Measurements from ENCODE around the gene TMEM106B. TPM values are rescaled to one million over a fixed set of nuclear protein-coding genes. Genes with fewer than 3 reads are reported as not detected.

TMEM106B gene
- total and polyA plus RNA-seq, 2 of the 4 experiments (the other 2 are of a cell fraction): 24.7 to 59.5 TPM

DNA sequence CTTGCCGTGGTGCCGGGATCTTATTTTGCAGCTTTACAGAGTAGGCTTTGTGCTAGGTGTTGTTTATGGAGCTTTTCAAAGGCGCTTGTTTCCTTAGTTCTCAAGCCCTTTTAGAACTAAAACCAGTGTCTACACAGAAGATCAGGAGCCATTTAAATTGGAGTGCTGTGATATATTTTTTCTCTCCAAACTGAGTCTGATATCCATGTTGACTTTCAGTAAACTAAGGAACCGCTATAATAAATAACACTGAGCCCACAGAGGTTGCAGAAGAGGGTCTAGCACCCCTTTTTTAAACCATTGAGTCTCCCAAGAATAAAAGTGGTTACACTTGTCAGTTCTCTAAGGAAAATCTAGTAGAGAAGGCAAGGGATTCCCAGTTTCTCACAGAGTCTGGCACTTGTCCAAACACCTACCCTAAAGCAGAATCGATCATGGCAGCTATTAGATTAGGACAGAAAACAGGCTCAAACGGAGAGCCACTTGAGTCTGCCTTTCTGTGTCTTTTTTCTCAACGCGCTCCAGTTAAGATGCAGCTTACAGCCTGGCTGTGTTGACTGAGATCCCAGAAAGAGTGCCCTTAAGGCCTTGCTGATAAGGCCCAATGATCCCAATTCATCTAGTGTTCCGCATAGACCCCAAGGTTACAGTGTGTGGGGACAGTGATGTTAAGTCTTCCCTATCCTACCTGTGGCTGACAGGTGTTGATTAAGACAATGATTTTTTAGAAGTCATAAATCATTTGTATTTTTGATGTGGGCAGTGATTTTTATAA lies 804 bp downstream of the TMEM106B start (continued):
- TF ChIP-seq, protein P1, sequence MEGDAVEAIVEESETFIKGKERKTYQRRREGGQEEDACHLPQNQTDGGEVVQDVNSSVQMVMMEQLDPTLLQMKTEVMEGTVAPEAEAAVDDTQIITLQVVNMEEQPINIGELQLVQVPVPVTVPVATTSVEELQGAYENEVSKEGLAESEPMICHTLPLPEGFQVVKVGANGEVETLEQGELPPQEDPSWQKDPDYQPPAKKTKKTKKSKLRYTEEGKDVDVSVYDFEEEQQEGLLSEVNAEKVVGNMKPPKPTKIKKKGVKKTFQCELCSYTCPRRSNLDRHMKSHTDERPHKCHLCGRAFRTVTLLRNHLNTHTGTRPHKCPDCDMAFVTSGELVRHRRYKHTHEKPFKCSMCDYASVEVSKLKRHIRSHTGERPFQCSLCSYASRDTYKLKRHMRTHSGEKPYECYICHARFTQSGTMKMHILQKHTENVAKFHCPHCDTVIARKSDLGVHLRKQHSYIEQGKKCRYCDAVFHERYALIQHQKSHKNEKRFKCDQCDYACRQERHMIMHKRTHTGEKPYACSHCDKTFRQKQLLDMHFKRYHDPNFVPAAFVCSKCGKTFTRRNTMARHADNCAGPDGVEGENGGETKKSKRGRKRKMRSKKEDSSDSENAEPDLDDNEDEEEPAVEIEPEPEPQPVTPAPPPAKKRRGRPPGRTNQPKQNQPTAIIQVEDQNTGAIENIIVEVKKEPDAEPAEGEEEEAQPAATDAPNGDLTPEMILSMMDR (conservative IDR thresholded peaks at IDR 0.05; ENCODE audit: low read depth, low read length): no peak
- TF ChIP-seq MAZ (IDR thresholded peaks at IDR 0.05; ENCODE audit: borderline replicate concordance, low read depth, low read length): no peak

DNA sequence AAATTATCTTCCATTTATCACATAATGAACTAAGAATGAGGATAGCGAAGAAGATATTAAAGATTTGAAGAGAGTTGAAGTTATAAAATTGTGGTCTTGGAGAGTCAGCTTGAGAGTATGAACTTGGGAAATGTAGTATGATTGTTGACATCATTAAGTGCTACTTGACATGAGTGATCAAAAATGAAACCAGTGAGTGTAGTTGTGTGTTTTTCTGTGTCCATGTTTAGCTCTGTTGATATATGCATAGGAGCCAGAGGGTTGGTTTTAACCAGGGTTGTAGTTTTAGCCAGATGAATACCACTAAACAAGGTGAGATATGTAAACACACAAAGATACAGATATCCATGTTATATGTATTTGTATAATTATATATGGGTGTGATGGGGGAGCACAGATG lies 6.2 kb downstream of the TMEM106B start:
- intact Hi-C loops (cut with micrococcal nuclease): no loop called here
- dilution Hi-C loops (cut with HindIII; ENCODE audit: low sequenced_read_pairs, unreplicated experiment): no loop called here
- DNase-seq: no peak
- no peak overlapping the region for H2BK5ac ChIP-seq (ENCODE audit: low read depth, low read length, poor library complexity, severe bottlenecking)
- ATAC-seq (ENCODE audit: low read depth): no peak
- in situ Hi-C loops (cut with MboI; ENCODE audit: low sequenced_read_pairs): no loop called here
- H3K9ac ChIP-seq (ENCODE audit: low read depth, low read length): no peak overlapping the region
- peaks cover 5% of the 10 kb centered on the region; the same call in 1 of the 2 replicates for H3K9me1 ChIP-seq (ENCODE audit: insufficient read depth, low read length)
- H4K20me1 ChIP-seq (ENCODE audit: insufficient read depth, low read length): no peaks in the 10 kb centered on the region
- no peaks in the 10 kb centered on the region for H3K4me1 ChIP-seq (ENCODE audit: control insufficient read depth, insufficient read depth, low read length)
- no peak overlapping the region for H3K23ac ChIP-seq (ENCODE audit: low read depth, low read length)
- no peaks in the 10 kb centered on the region for H3K27me3 ChIP-seq (ENCODE audit: control insufficient read depth, insufficient read depth, low read length)
- H2BK120ac ChIP-seq (ENCODE audit: low read depth, low read length): no peak overlapping the region
- H3K36me3 ChIP-seq (ENCODE audit: control insufficient read depth, insufficient read depth, low read length): peaks cover 6% of the 10 kb centered on the region; the same call in 1 of the 2 replicates
- H3K4me2 ChIP-seq (ENCODE audit: low read depth, low read length): no peak overlapping the region
- H3K56ac ChIP-seq (ENCODE audit: extremely low read depth, insufficient read depth, low read length): no peak overlapping the region
- H3K14ac ChIP-seq (replicated peaks; ENCODE audit: low read depth, low read length): no peak overlapping the region
- no peak for TF ChIP-seq BHLHE40 (IDR thresholded peaks at IDR 0.05; ENCODE audit: low read depth, low read length)
- TF ChIP-seq, protein P2, sequence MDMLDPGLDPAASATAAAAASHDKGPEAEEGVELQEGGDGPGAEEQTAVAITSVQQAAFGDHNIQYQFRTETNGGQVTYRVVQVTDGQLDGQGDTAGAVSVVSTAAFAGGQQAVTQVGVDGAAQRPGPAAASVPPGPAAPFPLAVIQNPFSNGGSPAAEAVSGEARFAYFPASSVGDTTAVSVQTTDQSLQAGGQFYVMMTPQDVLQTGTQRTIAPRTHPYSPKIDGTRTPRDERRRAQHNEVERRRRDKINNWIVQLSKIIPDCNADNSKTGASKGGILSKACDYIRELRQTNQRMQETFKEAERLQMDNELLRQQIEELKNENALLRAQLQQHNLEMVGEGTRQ (IDR thresholded peaks at IDR 0.05; ENCODE audit: low read depth, low read length): no peak
- TF ChIP-seq MAFK (IDR thresholded peaks at IDR 0.05; ENCODE audit: low read depth, low read length): no peak
- no peak for TF ChIP-seq CEBPB (IDR thresholded peaks at IDR 0.05; ENCODE audit: low read depth, low read length)
- no peak for TF ChIP-seq RAD21 (IDR thresholded peaks at IDR 0.05; ENCODE audit: low read length)
- TF ChIP-seq NFE2L2 (IDR thresholded peaks at IDR 0.05; ENCODE audit: low read depth, low read length): no peak
- H2BK20ac ChIP-seq (ENCODE audit: low read depth, low read length): no peak overlapping the region
- H3K18ac ChIP-seq (ENCODE audit: low read depth, low read length): no peak overlapping the region
- H2AK9ac ChIP-seq (replicated peaks; ENCODE audit: low read depth, low read length, poor library complexity): no peak overlapping the region
- H2BK15ac ChIP-seq (ENCODE audit: low read depth, low read length): no peak overlapping the region
- BruUV-seq (replicated peaks): no TSS peak
- no peak overlapping the region for H4K5ac ChIP-seq (ENCODE audit: low read depth, low read length)
- ChIA-PET POLR2A (ENCODE audit: unreplicated experiment) (no interaction called here), CTCF (no interaction called here)
- H3K4me3 ChIP-seq (ENCODE audit: insufficient read depth, low read depth, low read length): no peak overlapping the region
- no peak overlapping the region for H4K8ac ChIP-seq (ENCODE audit: low read depth in 2 of 2, low read length in 2 of 2)
- H3K27ac ChIP-seq (ENCODE audit: insufficient read depth, low read length): no peak overlapping the region
- H2AK5ac ChIP-seq (ENCODE audit: low read depth, low read length): no peak overlapping the region
- WGBS, 2 experiments (ENCODE audit: extremely low coverage in 2 of 2, insufficient read length in 1 of 2): 100% methylated on average over 1 of the region's 1 CpG; no CpG with 5 or more reads in 1 of the 2 experiments
- H3K79me1 ChIP-seq (ENCODE audit: low read depth in 1 of 2, low read length in 2 of 2): peaks cover 3 to 7% of the 10 kb centered on the region in 2 experiments
- H2AFZ ChIP-seq (replicated peaks; ENCODE audit: low read length, poor library complexity): no peak overlapping the region
- H3K4ac ChIP-seq (ENCODE audit: low read depth, low read length): no peak overlapping the region
- H4K91ac ChIP-seq (ENCODE audit: insufficient read depth, low read depth, low read length): no peak overlapping the region
- no peaks in the 10 kb centered on the region for H3K9me3 ChIP-seq (ENCODE audit: control insufficient read depth, insufficient read depth, low read length)

Measured in IMR-90 (cell line).